ENCODE measurements around the gene TMEM132D. TPM values are rescaled to one million over a fixed set of nuclear protein-coding genes. Genes with fewer than 3 reads are reported as not detected.

TMEM132D gene
- total RNA-seq, 4 donors from 2014 or later: 0.35 TPM; not detected in 3

DNA sequence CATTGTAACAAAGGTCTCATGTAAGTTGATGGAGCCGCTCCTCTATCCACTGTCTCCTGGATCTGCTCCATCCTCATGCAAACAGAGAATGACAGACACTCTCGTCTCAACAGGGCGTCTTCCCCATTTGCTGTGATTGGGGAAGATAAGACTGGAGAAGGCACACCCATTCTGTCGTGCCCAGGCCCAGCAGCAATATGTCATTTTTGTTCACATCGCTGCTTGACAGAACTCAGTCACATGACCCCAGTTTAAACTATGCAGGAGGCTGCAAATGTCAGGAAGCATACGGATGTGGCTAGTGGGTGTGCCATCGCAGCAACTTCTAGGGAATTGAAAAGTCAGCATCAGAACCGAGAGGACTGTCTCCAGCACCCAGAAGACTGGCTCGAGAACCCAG is 290.5 kb downstream of the TMEM132D start:
- DNase-seq: no peak
- no peak overlapping the region for H3K4me3 ChIP-seq
- intact Hi-C loops (cut with DNase I; ENCODE audit: low total_unique reads): no loop called here
- H3K27me3 ChIP-seq: no peaks in the 10 kb centered on the region
- H3K36me3 ChIP-seq: no peaks in the 10 kb centered on the region
- TF ChIP-seq, protein P1, sequence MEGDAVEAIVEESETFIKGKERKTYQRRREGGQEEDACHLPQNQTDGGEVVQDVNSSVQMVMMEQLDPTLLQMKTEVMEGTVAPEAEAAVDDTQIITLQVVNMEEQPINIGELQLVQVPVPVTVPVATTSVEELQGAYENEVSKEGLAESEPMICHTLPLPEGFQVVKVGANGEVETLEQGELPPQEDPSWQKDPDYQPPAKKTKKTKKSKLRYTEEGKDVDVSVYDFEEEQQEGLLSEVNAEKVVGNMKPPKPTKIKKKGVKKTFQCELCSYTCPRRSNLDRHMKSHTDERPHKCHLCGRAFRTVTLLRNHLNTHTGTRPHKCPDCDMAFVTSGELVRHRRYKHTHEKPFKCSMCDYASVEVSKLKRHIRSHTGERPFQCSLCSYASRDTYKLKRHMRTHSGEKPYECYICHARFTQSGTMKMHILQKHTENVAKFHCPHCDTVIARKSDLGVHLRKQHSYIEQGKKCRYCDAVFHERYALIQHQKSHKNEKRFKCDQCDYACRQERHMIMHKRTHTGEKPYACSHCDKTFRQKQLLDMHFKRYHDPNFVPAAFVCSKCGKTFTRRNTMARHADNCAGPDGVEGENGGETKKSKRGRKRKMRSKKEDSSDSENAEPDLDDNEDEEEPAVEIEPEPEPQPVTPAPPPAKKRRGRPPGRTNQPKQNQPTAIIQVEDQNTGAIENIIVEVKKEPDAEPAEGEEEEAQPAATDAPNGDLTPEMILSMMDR (IDR thresholded peaks at IDR 0.05): no peak
- no peak for TF ChIP-seq POLR2A (IDR thresholded peaks at IDR 0.05)
- no peak overlapping the region for H3K27ac ChIP-seq
- no peaks in the 10 kb centered on the region for H3K4me1 ChIP-seq
- H3K9me3 ChIP-seq: no peaks in the 10 kb centered on the region

DNA sequence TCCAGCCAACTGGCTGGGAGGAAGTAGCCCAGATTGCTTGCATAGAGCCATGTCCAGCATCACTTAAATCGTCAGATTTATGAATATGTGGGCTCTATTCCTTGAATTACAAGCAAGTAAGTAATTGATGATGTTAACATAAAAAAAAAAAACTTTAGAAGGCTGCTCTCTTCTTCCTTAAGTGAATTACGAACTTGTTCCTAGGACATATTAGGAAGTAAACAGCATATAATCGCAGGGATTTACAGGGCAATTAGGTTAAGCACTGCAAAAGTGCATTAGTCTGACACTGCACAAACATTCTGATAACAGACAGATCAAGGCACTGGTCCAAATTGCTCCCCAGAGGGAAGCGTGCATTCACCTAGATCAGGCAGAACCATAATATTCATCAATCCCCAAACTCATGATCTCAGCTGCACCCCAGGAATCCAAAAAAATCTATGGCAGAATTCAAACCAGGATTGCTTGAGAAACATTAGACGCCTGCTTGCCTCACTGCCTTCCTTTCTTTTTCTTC is 293.2 kb downstream of the TMEM132D start:
- H3K36me3 ChIP-seq: no peaks in the 10 kb centered on the region
- intact Hi-C loops (cut with DNase I; ENCODE audit: low total_unique reads): no loop called here
- H3K4me1 ChIP-seq: no peaks in the 10 kb centered on the region
- TF ChIP-seq, protein P1 (IDR thresholded peaks at IDR 0.05): no peak
- TF ChIP-seq POLR2A (IDR thresholded peaks at IDR 0.05): no peak
- H3K27ac ChIP-seq: no peak overlapping the region
- H3K27me3 ChIP-seq: no peaks in the 10 kb centered on the region
- H3K9me3 ChIP-seq: no peaks in the 10 kb centered on the region
- no peak overlapping the region for H3K4me3 ChIP-seq
- DNase-seq: no peak

DNA sequence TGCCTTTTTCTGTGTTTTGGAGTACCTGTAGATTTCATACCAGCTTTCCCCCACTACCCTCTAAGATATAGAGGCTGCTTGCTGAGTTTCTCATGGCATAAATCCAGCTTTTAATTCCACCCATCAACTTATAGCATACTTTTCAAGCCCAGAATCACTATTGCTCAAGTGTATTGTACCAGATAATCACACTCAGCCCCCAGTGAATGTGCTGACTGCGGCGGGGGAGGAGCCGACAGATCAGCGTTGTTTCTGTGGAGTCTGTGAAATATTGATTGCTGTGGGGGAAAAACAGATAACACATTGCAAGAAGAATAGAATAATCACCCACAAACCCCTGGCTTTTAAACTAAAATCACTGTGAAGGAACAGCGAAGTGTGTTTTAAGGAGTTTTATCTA is 296.1 kb downstream of the TMEM132D start:
- intact Hi-C loops (cut with DNase I; ENCODE audit: low total_unique reads): no loop called here
- Histone ChIP-seq H3K9me3 (no peaks in the 10 kb centered on the region), H3K36me3 (no peaks in the 10 kb centered on the region), H3K27ac (no peak overlapping the region), H3K4me1 (no peaks in the 10 kb centered on the region), H3K4me3 (no peak overlapping the region), H3K27me3 (no peaks in the 10 kb centered on the region)
- DNase-seq: no peak
- TF ChIP-seq, protein P1 (IDR thresholded peaks at IDR 0.05): no peak
- no peak for TF ChIP-seq POLR2A (IDR thresholded peaks at IDR 0.05)

DNA sequence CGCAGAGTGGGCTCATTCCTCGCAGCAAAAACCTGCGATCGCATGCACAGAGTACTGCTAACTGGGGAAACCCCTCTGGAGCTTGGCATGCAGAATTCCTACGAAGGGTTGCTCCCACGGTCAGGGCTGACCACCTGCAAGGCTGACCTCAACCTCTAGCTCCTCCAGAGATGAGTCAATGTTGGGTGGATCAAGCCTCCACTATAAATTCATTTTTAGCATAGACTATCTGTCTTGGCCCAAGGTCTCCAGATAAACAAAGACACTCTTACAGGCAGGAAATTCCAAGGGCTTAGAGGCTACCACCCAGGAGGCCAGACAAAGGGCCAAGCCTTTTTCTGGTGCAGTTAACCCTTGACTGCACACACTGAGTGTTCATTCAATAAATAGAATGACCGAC is 296.5 kb downstream of the TMEM132D start:
- intact Hi-C loops (cut with DNase I; ENCODE audit: low total_unique reads): no loop called here
- no peaks in the 10 kb centered on the region for H3K36me3 ChIP-seq
- no peaks in the 10 kb centered on the region for H3K4me1 ChIP-seq
- H3K27ac ChIP-seq: no peak overlapping the region
- DNase-seq: no peak
- no peaks in the 10 kb centered on the region for H3K27me3 ChIP-seq
- no peaks in the 10 kb centered on the region for H3K9me3 ChIP-seq
- no peak overlapping the region for H3K4me3 ChIP-seq
- no peak for TF ChIP-seq POLR2A (IDR thresholded peaks at IDR 0.05)
- TF ChIP-seq, protein P1 (IDR thresholded peaks at IDR 0.05): no peak

DNA sequence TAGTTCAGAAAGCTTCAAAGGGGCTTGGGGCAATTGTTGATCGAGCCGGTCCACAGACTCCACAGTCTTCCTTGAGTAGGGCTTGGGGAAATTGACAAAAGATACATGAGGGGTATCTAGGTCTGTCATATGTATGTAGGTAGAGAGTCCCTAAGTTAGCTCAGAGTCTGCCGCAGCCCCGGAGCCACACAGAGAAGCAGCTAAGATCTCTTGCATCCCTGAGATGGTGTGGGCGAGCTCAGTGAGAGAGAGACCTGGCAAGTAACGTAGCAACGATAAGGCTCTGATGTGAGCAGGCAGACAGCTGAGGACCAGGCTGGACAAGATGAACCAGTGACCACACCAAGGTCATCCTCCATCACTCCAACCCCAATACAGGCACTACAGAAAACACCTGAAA is 297.6 kb downstream of the TMEM132D start:
- Histone ChIP-seq H3K9me3 (no peaks in the 10 kb centered on the region), H3K4me1 (no peaks in the 10 kb centered on the region), H3K27me3 (no peaks in the 10 kb centered on the region), H3K36me3 (no peaks in the 10 kb centered on the region), H3K4me3 (no peak overlapping the region), H3K27ac (no peak overlapping the region)
- DNase-seq: no peak
- intact Hi-C loops (cut with DNase I; ENCODE audit: low total_unique reads): no loop called here
- TF ChIP-seq, protein P1 (IDR thresholded peaks at IDR 0.05): no peak
- TF ChIP-seq POLR2A (IDR thresholded peaks at IDR 0.05): no peak
